H9 (cell line): ENCODE data around the gene PTPRJ. TPM values are rescaled to one million over a fixed set of nuclear protein-coding genes. Genes with fewer than 3 reads are reported as not detected.

Source experiments
- DNase-seq: peaks from one replicate; pipeline ENCODE4 v3.0.0-alpha.2; 2017
- H2AFZ ChIP-seq: one replicate; pipeline ENCODE4 v1.6.1; 2013; ENCODE audit warnings: mild to moderate bottlenecking, low read length, control low read depth, moderate library complexity
- H2AK5ac ChIP-seq: 2 replicates; pipeline ENCODE4 v1.6.1; 2013; ENCODE audit warnings: low read length, control low read depth, mixed read lengths; ENCODE audit not compliant: insufficient read length
- H2BK120ac ChIP-seq: one replicate; pipeline ENCODE4 v1.6.1; 2013; ENCODE audit warnings: low read depth, mild to moderate bottlenecking, low read length, control low read depth, inconsistent platforms; ENCODE audit not compliant: poor library complexity, severe bottlenecking
- H2BK12ac ChIP-seq: 2 replicates; pipeline ENCODE4 v1.6.1; 2013; ENCODE audit warnings: low read length, control low read depth, mixed read lengths, low read depth; ENCODE audit not compliant: insufficient read length
- H2BK15ac ChIP-seq: 2 replicates; pipeline ENCODE4 v1.6.1; 2013; ENCODE audit warnings: low read depth, low read length, control low read depth
- H2BK20ac ChIP-seq: one replicate; pipeline ENCODE4 v1.6.1; 2013; ENCODE audit warnings: low read depth, mild to moderate bottlenecking, low read length, control low read depth, inconsistent platforms; ENCODE audit not compliant: poor library complexity, severe bottlenecking
- H2BK5ac ChIP-seq: 2 replicates; pipeline ENCODE4 v1.6.1; 2013; ENCODE audit warnings: low read length, control low read depth, mixed read lengths; ENCODE audit not compliant: insufficient read length
- H3K14ac ChIP-seq: 2 replicates; pipeline ENCODE4 v1.6.1; 2013; ENCODE audit warnings: low read length, control low read depth; ENCODE audit not compliant: insufficient read depth
- H3K18ac ChIP-seq: 2 replicates; pipeline ENCODE4 v1.6.1; 2013; ENCODE audit warnings: low read depth, mild to moderate bottlenecking, mixed read lengths, low read length, control low read depth; ENCODE audit not compliant: insufficient read length
- H3K23ac ChIP-seq: 2 replicates; pipeline ENCODE4 v1.6.1; 2013; ENCODE audit warnings: low read length, control low read depth, mixed read lengths, low read depth; ENCODE audit not compliant: insufficient read length
- H3K23me2 ChIP-seq: 2 replicates; pipeline ENCODE4 v1.6.1; 2013; ENCODE audit warnings: low read depth, mild to moderate bottlenecking, mixed read lengths, low read length, control low read depth; ENCODE audit not compliant: insufficient read length, poor library complexity, severe bottlenecking
- H3K27ac ChIP-seq: 2 replicates; pipeline ENCODE4 v1.5.1; 2013; ENCODE audit warnings: low read length, control low read depth, mixed read lengths, low read depth; ENCODE audit not compliant: insufficient read length
- H3K27me3 ChIP-seq: 2 replicates; pipeline ENCODE4 v1.6.1; 2013; ENCODE audit warnings: low read length, control low read depth, inconsistent platforms; ENCODE audit not compliant: insufficient read depth
- H3K4ac ChIP-seq: 2 replicates; pipeline ENCODE4 v1.6.1; 2013; ENCODE audit warnings: low read depth, mild to moderate bottlenecking, control low read depth, inconsistent platforms, low read length, moderate library complexity
- H3K4me1 ChIP-seq: 2 replicates; pipeline ENCODE4 v1.6.1; 2013; ENCODE audit warnings: low read length, control low read depth, inconsistent platforms; ENCODE audit not compliant: insufficient read depth
- H3K4me2 ChIP-seq: 2 replicates; pipeline ENCODE4 v1.6.1; 2013; ENCODE audit warnings: low read length, control low read depth, mixed read lengths; ENCODE audit not compliant: insufficient read length, insufficient read depth
- H3K56ac ChIP-seq: 2 replicates; pipeline ENCODE4 v1.6.1; 2013; ENCODE audit warnings: low read depth, mild to moderate bottlenecking, mixed read lengths, low read length, control low read depth; ENCODE audit not compliant: insufficient read length
- H3K79me1 ChIP-seq: 2 replicates; pipeline ENCODE4 v1.6.1; 2013; ENCODE audit warnings: low read depth, mild to moderate bottlenecking, moderate library complexity, low read length, control low read depth, inconsistent platforms; ENCODE audit not compliant: insufficient read depth, poor library complexity, severe bottlenecking
- H3K79me2 ChIP-seq: 2 replicates; pipeline ENCODE4 v1.6.1; 2013; ENCODE audit warnings: low read length, control low read depth, inconsistent platforms; ENCODE audit not compliant: insufficient read depth
- H3K9ac ChIP-seq: 2 replicates; pipeline ENCODE4 v1.6.1; 2013; ENCODE audit warnings: low read length, control low read depth, mixed read lengths; ENCODE audit not compliant: insufficient read length; ENCODE audit errors: extremely low read depth
- H3K9me3 ChIP-seq: one replicate; pipeline ENCODE4 v1.6.1; 2013; ENCODE audit warnings: low read depth, low read length, inconsistent platforms; ENCODE audit not compliant: control insufficient read depth
- H3T11ph ChIP-seq: one replicate; pipeline ENCODE4 v1.6.1; 2013; ENCODE audit warnings: mild to moderate bottlenecking, low read length, control low read depth, inconsistent platforms
- H4K20me1 ChIP-seq: one replicate; pipeline ENCODE4 v1.6.1; 2013; ENCODE audit not compliant: control insufficient read depth, insufficient read length, insufficient read depth
- H4K5ac ChIP-seq: 2 replicates; pipeline ENCODE4 v1.6.1; 2013; ENCODE audit warnings: low read depth, mild to moderate bottlenecking, mixed read lengths, low read length, control low read depth; ENCODE audit not compliant: insufficient read length
- H4K8ac ChIP-seq: replicated peaks from 2 replicates; pipeline ENCODE4 v1.6.1; 2013; ENCODE audit warnings: low read length, control low read depth, mixed read lengths, low read depth; ENCODE audit not compliant: insufficient read length
- H4K91ac ChIP-seq: 2 replicates; pipeline ENCODE4 v1.6.1; 2013; ENCODE audit warnings: low read depth, mild to moderate bottlenecking, moderate library complexity, mixed read lengths, low read length, control low read depth; ENCODE audit not compliant: insufficient read length
- H3K27ac Mint-ChIP-seq, 3 experiments: 2 replicates in 2 of 3; 3 replicates in 1 of 3; pipeline ENCODE4 v1.8.0; 2020 to 2021; ENCODE audit warnings: mixed read lengths in 3 of 3, mild to moderate bottlenecking in 1 of 3, moderate library complexity in 1 of 3
- H3K27me3 Mint-ChIP-seq: 2 replicates; pipeline ENCODE4 v1.8.0; 2021; ENCODE audit warnings: low read depth, mild to moderate bottlenecking, moderate library complexity, mixed read lengths
- H3K36me3 Mint-ChIP-seq, 3 experiments: 2 replicates in 2 of 3; 3 replicates in 1 of 3; pipeline ENCODE4 v1.8.0; 2020 to 2021; ENCODE audit warnings: low read depth in 3 of 3, mixed read lengths in 3 of 3; ENCODE audit not compliant: insufficient read depth in 1 of 3
- H3K4me1 Mint-ChIP-seq, 2 experiments: 2 replicates each; pipeline ENCODE4 v1.8.0; 2020; ENCODE audit warnings: mixed read lengths in 2 of 2
- H3K4me3 Mint-ChIP-seq, 2 experiments: 2 replicates in 1 of 2; 3 replicates in 1 of 2; pipeline ENCODE4 v1.8.0; 2020 to 2021; ENCODE audit warnings: mild to moderate bottlenecking in 2 of 2, mixed read lengths in 2 of 2, moderate library complexity in 1 of 2
- H3K9me3 Mint-ChIP-seq, 2 experiments: 2 replicates in 1 of 2; 3 replicates in 1 of 2; pipeline ENCODE4 v1.8.0; 2020; ENCODE audit warnings: mild to moderate bottlenecking in 2 of 2, mixed read lengths in 2 of 2, moderate library complexity in 1 of 2
- CTCF ChIP-seq: fragments of 200-600 bp; sonication (generic); conservative IDR thresholded peaks from 3 replicates; pipeline ENCODE4 v1.8.0; 2021; ENCODE audit warnings: antibody characterized with exemption, mild to moderate bottlenecking
- WGBS: extraction: QIAGEN DNeasy Blood & Tissue Kit; methylation state at CpG from one replicate; pipeline ENCODE4 v1.1.7; 2013; ENCODE audit warnings: missing lambda C conversion rate, low lambda C conversion rate, mixed read lengths; ENCODE audit not compliant: insufficient read length; ENCODE audit errors: extremely low coverage; 5-methylcytosine and 5-hydroxymethylcytosine counted together
- total RNA-seq: library from RNA; stranded (reverse); gene quantifications from 2 replicates; pipeline ENCODE4 v1.2.1, GENCODE V29; 2021

Gene PTPRJ
- total RNA-seq, 1 experiment from 2014 or later, result 10.6 TPM

DNA sequence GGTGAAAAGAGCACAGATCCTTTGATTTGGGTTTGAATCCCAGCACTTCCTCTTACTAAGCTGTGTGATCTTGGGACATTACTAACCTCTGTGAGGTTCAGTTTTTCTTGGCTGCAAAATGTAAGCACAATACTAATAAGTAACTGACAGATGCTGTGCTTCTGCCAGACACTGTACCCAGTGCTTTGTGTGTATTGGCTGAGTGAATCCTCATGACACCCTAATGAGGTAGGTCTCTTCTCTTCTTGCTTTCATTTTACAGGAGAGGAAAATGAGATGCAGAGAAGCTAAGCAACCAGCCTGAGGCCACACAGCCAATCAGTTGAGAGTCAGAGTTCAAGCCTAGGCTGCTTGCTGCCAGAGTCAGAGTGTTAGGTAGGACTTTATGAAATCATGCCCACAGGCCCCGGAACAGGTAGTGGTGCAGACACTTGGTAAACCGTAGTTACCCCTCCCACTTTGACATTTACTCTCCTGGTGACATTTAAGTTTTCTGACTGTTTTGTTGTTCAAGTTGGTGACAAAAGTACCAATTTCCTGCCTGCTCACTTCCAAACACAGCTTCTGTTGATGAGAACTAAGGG lies 21.2 kb downstream of the PTPRJ start:
- no peak overlapping the region for H2BK15ac ChIP-seq
- no peak overlapping the region for H2BK120ac ChIP-seq
- peak overlapping the region in 1 of 3 experiments; percentile 55; a peak in 3 of 7 replicates for H3K27ac Mint-ChIP-seq
- H3K36me3 Mint-ChIP-seq, result no peaks in the 10 kb centered on the region
- no peak overlapping the region for H4K8ac ChIP-seq
- peaks cover 43 to 47% of the 10 kb centered on the region in 2 experiments for H3K4me1 Mint-ChIP-seq
- no peak overlapping the region for H3T11ph ChIP-seq
- no peak overlapping the region for H2AFZ ChIP-seq
- peaks cover 2% of the 10 kb centered on the region; the same call in 1 of the 2 replicates for H3K79me2 ChIP-seq
- no peak for TF ChIP-seq CTCF
- H4K91ac ChIP-seq, result no peak overlapping the region
- H3K14ac ChIP-seq, result no peak overlapping the region
- H3K79me1 ChIP-seq, result no peaks in the 10 kb centered on the region
- H3K4me1 ChIP-seq, result peaks cover 15% of the 10 kb centered on the region; the same call in 1 of the 2 replicates
- H2BK20ac ChIP-seq, result no peak overlapping the region
- H3K4me3 Mint-ChIP-seq, result no peak overlapping the region
- no peaks in the 10 kb centered on the region for H3K27me3 Mint-ChIP-seq
- H2AK5ac ChIP-seq, result no peak overlapping the region
- H3K23ac ChIP-seq, result no peak overlapping the region
- no peaks in the 10 kb centered on the region for H4K20me1 ChIP-seq
- H3K4ac ChIP-seq, result no peak overlapping the region
- H3K9me3 Mint-ChIP-seq, result no peaks in the 10 kb centered on the region; a peak in 1 of 5 replicates
- DNase-seq, result no peak
- WGBS, result no CpG with 5 or more reads among the region's 2 CpGs
- H2BK12ac ChIP-seq, result no peak overlapping the region
- H4K5ac ChIP-seq, result no peak overlapping the region
- no peak overlapping the region for H3K56ac ChIP-seq
- H3K27ac ChIP-seq, result no peak overlapping the region
- H3K18ac ChIP-seq, result no peak overlapping the region
- no peak overlapping the region for H3K4me2 ChIP-seq
- no peaks in the 10 kb centered on the region for H3K27me3 ChIP-seq
- no peak overlapping the region for H2BK5ac ChIP-seq
- no peaks in the 10 kb centered on the region for H3K9me3 ChIP-seq
- H3K9ac ChIP-seq, result no peak overlapping the region
- H3K23me2 ChIP-seq, result no peaks in the 10 kb centered on the region
